ENCODE measurements around the gene CNN3.

DNA sequence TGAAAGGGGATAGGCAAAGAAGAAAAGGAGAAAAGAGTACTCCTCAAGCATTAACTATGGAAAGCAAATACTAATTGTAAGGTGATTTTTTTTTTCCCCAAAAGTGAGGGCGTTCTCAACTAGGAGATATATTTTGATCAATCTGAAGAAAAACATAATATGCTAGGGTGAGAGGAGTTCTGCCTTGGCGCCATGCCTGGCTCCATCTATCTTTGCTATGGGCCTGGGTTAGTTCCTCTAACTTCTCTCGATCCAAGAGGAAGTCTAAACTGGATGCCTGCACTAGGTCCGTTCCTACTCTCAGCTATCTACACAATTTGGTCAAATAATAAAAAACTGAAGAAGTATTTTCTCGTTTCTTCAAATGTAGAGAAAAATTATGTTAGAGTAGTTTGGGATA lies 20.5 kb downstream of the CNN3 start:
- TF ChIP-seq, protein P1, sequence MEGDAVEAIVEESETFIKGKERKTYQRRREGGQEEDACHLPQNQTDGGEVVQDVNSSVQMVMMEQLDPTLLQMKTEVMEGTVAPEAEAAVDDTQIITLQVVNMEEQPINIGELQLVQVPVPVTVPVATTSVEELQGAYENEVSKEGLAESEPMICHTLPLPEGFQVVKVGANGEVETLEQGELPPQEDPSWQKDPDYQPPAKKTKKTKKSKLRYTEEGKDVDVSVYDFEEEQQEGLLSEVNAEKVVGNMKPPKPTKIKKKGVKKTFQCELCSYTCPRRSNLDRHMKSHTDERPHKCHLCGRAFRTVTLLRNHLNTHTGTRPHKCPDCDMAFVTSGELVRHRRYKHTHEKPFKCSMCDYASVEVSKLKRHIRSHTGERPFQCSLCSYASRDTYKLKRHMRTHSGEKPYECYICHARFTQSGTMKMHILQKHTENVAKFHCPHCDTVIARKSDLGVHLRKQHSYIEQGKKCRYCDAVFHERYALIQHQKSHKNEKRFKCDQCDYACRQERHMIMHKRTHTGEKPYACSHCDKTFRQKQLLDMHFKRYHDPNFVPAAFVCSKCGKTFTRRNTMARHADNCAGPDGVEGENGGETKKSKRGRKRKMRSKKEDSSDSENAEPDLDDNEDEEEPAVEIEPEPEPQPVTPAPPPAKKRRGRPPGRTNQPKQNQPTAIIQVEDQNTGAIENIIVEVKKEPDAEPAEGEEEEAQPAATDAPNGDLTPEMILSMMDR (IDR thresholded peaks at IDR 0.05), result no peak
- no peak for TF ChIP-seq POLR2A (IDR thresholded peaks at IDR 0.05)

All from body of pancreas (tissue), 4 donors.